Pancreas (tissue), 10 donors: ENCODE measurements around the gene SNX7. TPM values are rescaled to one million over a fixed set of nuclear protein-coding genes. Genes with fewer than 3 reads are reported as not detected.

Experiments used
- ATAC-seq, 4 donors: fragments of 200-7000 bp; cut with Tn5 transposase; one replicate each; pipeline versions ENCODE4 v1.8.0 to v1.9.1; 2020; ENCODE audit warnings: mild to moderate bottlenecking in 4 of 4, moderate library complexity in 4 of 4
- DNase-seq, 6 donors: peaks; one replicate each; pipeline ENCODE4 v3.0.0-alpha.2; 2020
- FAIRE-seq: peaks from 2 replicates; lab custom pipeline; 2012; peaks lifted over from hg19 to GRCh38; lab: Jason Lieb, UNC
- H3K27ac ChIP-seq, 4 donors: fragments of 200-600 bp; sonication (generic); 1 replicate in 3 of 4; 2 replicates in 1 of 4; pipeline versions ENCODE4 v1.5.0 to v1.8.0; 2020
- H3K27me3 ChIP-seq, 4 donors: fragments of 200-600 bp; one replicate each; pipeline ENCODE4 v1.8.0; 2021
- H3K36me3 ChIP-seq, 3 donors: fragments of 200-600 bp; sonication (generic) in 1 of 3; one replicate each; pipeline versions ENCODE4 v1.5.0 to v1.8.0; 2020 to 2021
- H3K4me1 ChIP-seq, 3 donors: fragments of 200-600 bp; one replicate each; pipeline ENCODE4 v1.8.0; 2021
- H3K4me3 ChIP-seq, 4 donors: fragments of 200-600 bp; sonication (generic) in 2 of 4; one replicate each; pipeline versions ENCODE4 v1.5.0 to v1.8.0; 2020 to 2021
- H3K9me3 ChIP-seq, 4 donors: fragments of 200-600 bp; one replicate each; pipeline ENCODE4 v1.8.0; 2021
- CTCF ChIP-seq, 4 donors: fragments of 200-600 bp; sonication (generic) in 3 of 4; IDR thresholded peaks; one replicate each; pipeline versions ENCODE4 v1.5.0 to v1.8.0; 2021; ENCODE audit warnings: antibody characterized with exemption in 4 of 4
- WGBS, 2 donors: extraction: QIAGEN DNeasy Blood & Tissue Kit; methylation state at CpG; one replicate each; pipeline ENCODE4 v1.1.7; 2013; 5-methylcytosine and 5-hydroxymethylcytosine counted together
- intact Hi-C, 3 donors: fragments of 100-400 bp; cut with DNase I; formaldehyde crosslinking; loops; one replicate each; pipeline versions ENCODE4 v1.11.1 to v1.14.2; 2022
- polyA plus RNA-seq, 2 donors: library from polyadenylated mRNA; stranded (reverse); fragments of 200-250 nt; gene quantifications; one replicate each; pipeline ENCODE4 v1.2.3, GENCODE V29; 2013
- total RNA-seq, 6 donors: library from RNA; stranded (reverse); fragmentation: NEBNext Ultra II Directional in 4 of 6; extraction: Animal tissue kit (Norgen Biotek cat#: 25700) in 4 of 6; gene quantifications; one replicate each; pipeline versions ENCODE4 v1.2.1 to v1.2.4, GENCODE V29; 2021 to 2023
- donor health status: healthy with polysubstance abuse.
- donor health status: DM: no; HTN: no; CAD: no; lungs with moderate emphysema.
- donor health status: DM: no; HTN: no; CAD: no.
- donor health status: control.
- donor health status: control.
- donor health status: Bipolar disorder and iron deficiency.
- donor health status: DM: yes; HTN: yes; CAD: no.
- donor health status: DM: no; HTN: no; CAD: no.
- donor health status: DM: no; HTN: no; CAD: no.
- donor health status: DM: yes; HTN: yes; CAD: no.

The SNX7 gene
- total and polyA plus RNA-seq, 8 donors, result 3.2 to 18.3 (median 9.1) TPM

GRCh38 chr1:98668733-98669132 is 7.2 kb downstream of the SNX7 start:
- intact Hi-C loops, result no loop called here
- 73 to 75% methylated on average over 2 of the region's 2 CpGs for WGBS, 2 donors
- TF ChIP-seq CTCF (IDR thresholded peaks at IDR 0.05), result no peak
- no peak for ATAC-seq
- no peaks in the 10 kb centered on the region for H3K4me1 ChIP-seq
- H3K27me3 ChIP-seq, result no peaks in the 10 kb centered on the region
- H3K27ac ChIP-seq, result no peak overlapping the region
- DNase-seq, result no peak
- H3K4me3 ChIP-seq, result no peak overlapping the region
- H3K36me3 ChIP-seq, result no peaks in the 10 kb centered on the region
- no peaks in the 10 kb centered on the region for H3K9me3 ChIP-seq
- no peak for FAIRE-seq

- no peak for DNase-seq
- Histone ChIP-seq H3K4me1 (no peaks in the 10 kb centered on the region), H3K27ac (no peak overlapping the region), H3K36me3 (no peaks in the 10 kb centered on the region), H3K27me3 (no peaks in the 10 kb centered on the region), H3K9me3 (no peaks in the 10 kb centered on the region), H3K4me3 (no peak overlapping the region)
- no peak for FAIRE-seq
- intact Hi-C loops, result no loop called here
- no peak for TF ChIP-seq CTCF (IDR thresholded peaks at IDR 0.05)
- 77 to 78% methylated on average over 2 of the region's 2 CpGs for WGBS, 2 donors
- ATAC-seq, result no peak
These were observed 8.1 kb downstream of the SNX7 start for GRCh38 chr1:98669355-98670296.

- no peaks in the 10 kb centered on the region for H3K9me3 ChIP-seq
- intact Hi-C loops, result no loop called here
- no peak for TF ChIP-seq CTCF (IDR thresholded peaks at IDR 0.05)
- no peak overlapping the region for H3K4me3 ChIP-seq
- ATAC-seq, result no peak
- WGBS, 2 donors, result 83 to 85% methylated on average over 2 of the region's 2 CpGs
- H3K4me1 ChIP-seq, result no peaks in the 10 kb centered on the region
- H3K27ac ChIP-seq, result no peak overlapping the region
- no peaks in the 10 kb centered on the region for H3K27me3 ChIP-seq
- FAIRE-seq, result no peak
- no peak for DNase-seq
- H3K36me3 ChIP-seq, result no peaks in the 10 kb centered on the region
These were observed 10.7 kb downstream of the SNX7 start for GRCh38 chr1:98672189-98672588.

- Histone ChIP-seq H3K4me3 (no peak overlapping the region), H3K36me3 (no peaks in the 10 kb centered on the region), H3K4me1 (no peaks in the 10 kb centered on the region), H3K27me3 (no peaks in the 10 kb centered on the region), H3K9me3 (no peaks in the 10 kb centered on the region), H3K27ac (no peak overlapping the region)
- intact Hi-C loops, result no loop called here
- no peak for TF ChIP-seq CTCF (IDR thresholded peaks at IDR 0.05)
- DNase-seq (no peak), FAIRE-seq (no peak), ATAC-seq (no peak)
- WGBS, 2 donors, result 77 to 81% methylated on average over 5 of the region's 5 CpGs
These were observed 12.7 kb downstream of the SNX7 start for GRCh38 chr1:98674075-98674781.
